Stimulated activated effector memory CD8-positive, alpha-beta T cell treated with anti-CD3 and anti-CD28 coated beads, Interleukin-12 subunit alpha, Interleukin-12 subunit beta, amount 100 ng/mL, for 72 hours (primary cell): ENCODE results near the gene KMT5B.

Experiments
- ATAC-seq: fragments of 150-1000 bp; cut with Tn5 transposase; 2 replicates; pipeline ENCODE4 v1.10.0; 2021
- DNase-seq, 2 donors: peaks; one replicate each; pipeline ENCODE4 v3.0.0; 2021 to 2022; ENCODE audit warnings: low spot score in 2 of 2
- H3K27ac Mint-ChIP-seq: one replicate; pipeline ENCODE4 v1.8.0; 2022; ENCODE audit warnings: mild to moderate bottlenecking, mixed read lengths
- H3K36me3 Mint-ChIP-seq: one replicate; pipeline ENCODE4 v1.8.0; 2022; ENCODE audit warnings: mild to moderate bottlenecking, mixed read lengths
- H3K4me1 Mint-ChIP-seq: one replicate; pipeline ENCODE4 v1.8.0; 2022; ENCODE audit warnings: mixed read lengths
- H3K4me3 Mint-ChIP-seq: one replicate; pipeline ENCODE4 v1.8.0; 2022; ENCODE audit warnings: mild to moderate bottlenecking, mixed read lengths
- H3K9me3 Mint-ChIP-seq: one replicate; pipeline ENCODE4 v1.8.0; 2022; ENCODE audit warnings: mixed read lengths

Gene KMT5B

DNA sequence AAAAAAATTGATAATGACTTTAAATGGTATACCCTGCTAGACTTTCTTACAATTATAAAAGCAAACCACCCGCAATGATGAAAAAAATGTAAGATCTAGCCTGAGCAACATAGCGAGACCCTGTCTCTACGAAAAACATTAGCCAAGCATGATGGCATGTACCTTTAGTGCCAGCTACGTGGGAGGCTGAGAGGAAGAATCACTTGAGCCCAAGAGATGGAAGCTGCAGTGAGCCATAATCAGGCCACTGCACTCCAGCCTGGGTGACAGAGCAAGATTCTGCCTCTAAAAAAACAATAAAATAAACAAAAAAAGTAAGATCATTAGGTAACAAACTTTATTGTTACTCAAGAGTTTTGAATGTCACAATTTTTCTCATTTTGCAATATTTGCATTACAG is 39.2 kb downstream of the KMT5B start:
- H3K4me1 Mint-ChIP-seq, result no peaks in the 10 kb centered on the region
- no peaks in the 10 kb centered on the region for H3K9me3 Mint-ChIP-seq
- H3K27ac Mint-ChIP-seq, result no peak overlapping the region
- DNase-seq, result no peak
- no peak overlapping the region for H3K4me3 Mint-ChIP-seq
- no peak for ATAC-seq
- peaks cover 88% of the 10 kb centered on the region for H3K36me3 Mint-ChIP-seq

DNA sequence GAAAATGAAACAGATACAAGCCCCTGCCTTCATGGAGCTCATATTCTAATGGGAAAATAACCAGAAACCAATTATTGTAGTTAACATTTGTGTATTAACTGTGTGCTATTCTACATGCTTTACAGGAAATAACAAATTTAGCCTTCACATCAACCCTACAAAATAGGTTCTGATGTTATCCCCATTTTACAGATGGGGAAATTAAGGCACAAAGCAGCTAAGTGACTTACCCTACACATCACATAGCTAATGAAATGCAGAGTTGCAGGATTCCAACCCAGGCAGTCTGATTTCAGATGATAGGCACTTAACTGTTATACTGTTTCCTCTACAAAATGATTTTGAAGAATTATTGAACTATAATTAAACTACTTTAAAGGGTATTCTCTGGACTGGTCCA is 43.7 kb downstream of the KMT5B start:
- DNase-seq (no peak), ATAC-seq (no peak)
- H3K4me3 Mint-ChIP-seq, result no peak overlapping the region
- H3K4me1 Mint-ChIP-seq, result no peaks in the 10 kb centered on the region
- no peaks in the 10 kb centered on the region for H3K9me3 Mint-ChIP-seq
- H3K36me3 Mint-ChIP-seq, result peaks cover 96% of the 10 kb centered on the region
- no peak overlapping the region for H3K27ac Mint-ChIP-seq

DNA sequence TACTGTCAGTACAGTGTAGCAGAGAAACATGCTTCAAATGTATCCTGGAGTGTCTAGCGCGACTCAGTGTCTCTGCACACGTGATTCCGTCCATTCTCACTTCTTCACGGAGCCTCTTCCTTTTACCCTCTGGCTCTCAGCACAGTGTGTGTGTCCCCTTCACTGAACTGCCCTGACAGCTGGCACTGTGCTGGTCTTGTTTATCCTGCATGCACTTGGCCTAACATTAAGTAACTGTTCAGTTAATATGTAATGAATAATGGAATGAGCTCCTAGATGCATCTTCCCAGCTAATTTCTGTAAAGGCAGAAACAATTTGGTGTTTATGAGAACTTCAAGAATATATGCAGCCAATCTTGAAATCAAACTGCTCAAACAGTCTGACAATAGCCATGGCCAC is 44.4 kb downstream of the KMT5B start:
- H3K9me3 Mint-ChIP-seq, result no peaks in the 10 kb centered on the region
- DNase-seq (no peak), ATAC-seq (no peak)
- no peaks in the 10 kb centered on the region for H3K4me1 Mint-ChIP-seq
- H3K27ac Mint-ChIP-seq, result peak overlapping the region; percentile 12
- no peak overlapping the region for H3K4me3 Mint-ChIP-seq
- H3K36me3 Mint-ChIP-seq, result peaks cover 90% of the 10 kb centered on the region

DNA sequence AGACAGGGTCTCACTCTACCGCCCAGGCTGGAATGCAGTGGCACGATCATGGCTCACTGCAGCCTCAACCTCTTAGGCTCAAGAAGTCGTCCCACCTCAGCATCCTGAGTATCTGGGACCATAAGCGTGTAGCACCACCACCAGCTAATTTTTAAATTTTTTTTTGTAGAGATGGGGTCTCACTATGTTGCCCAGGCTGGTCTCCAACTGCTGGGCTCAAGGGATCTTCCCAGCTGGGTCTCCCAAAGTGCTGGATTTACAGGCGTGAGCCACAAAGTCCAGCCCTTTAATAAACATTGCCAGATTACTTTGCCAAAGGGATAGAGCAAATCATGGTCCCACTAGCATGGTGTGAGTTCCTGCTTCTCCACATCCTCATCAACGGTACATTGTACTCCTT is 45.6 kb downstream of the KMT5B start:
- H3K36me3 Mint-ChIP-seq, result peaks cover 79% of the 10 kb centered on the region

DNA sequence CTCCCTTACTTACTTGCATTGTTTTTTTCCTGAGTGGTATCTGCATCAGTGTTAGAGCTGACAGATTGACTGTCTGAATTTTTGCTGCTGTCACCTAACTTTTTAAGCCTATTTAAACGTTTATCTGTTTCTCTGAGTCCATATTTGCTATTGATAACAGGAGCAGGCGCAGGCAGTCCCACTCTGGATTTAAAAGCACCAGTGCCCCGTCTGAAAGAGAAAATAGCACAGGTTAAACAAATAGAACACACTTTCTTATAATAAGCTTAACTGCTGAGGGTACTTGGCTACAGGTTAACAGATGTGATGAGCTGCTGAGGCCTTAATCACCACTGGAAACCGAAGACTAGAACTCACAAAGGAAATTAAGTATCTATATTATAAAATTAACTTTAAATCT is 46.1 kb downstream of the KMT5B start:
- no peak overlapping the region for H3K4me3 Mint-ChIP-seq
- no peak overlapping the region for H3K27ac Mint-ChIP-seq
- peaks cover 76% of the 10 kb centered on the region for H3K36me3 Mint-ChIP-seq
- H3K9me3 Mint-ChIP-seq, result no peaks in the 10 kb centered on the region
- ATAC-seq (no peak), DNase-seq (no peak)
- H3K4me1 Mint-ChIP-seq, result peaks cover 2% of the 10 kb centered on the region

More for the DNA sequence above, 45.6 kb downstream of the KMT5B start:
- H3K27ac Mint-ChIP-seq, result no peak overlapping the region
- no peaks in the 10 kb centered on the region for H3K9me3 Mint-ChIP-seq
- H3K4me3 Mint-ChIP-seq, result no peak overlapping the region
- no peak for ATAC-seq
- no peaks in the 10 kb centered on the region for H3K4me1 Mint-ChIP-seq
- no peak for DNase-seq

DNA sequence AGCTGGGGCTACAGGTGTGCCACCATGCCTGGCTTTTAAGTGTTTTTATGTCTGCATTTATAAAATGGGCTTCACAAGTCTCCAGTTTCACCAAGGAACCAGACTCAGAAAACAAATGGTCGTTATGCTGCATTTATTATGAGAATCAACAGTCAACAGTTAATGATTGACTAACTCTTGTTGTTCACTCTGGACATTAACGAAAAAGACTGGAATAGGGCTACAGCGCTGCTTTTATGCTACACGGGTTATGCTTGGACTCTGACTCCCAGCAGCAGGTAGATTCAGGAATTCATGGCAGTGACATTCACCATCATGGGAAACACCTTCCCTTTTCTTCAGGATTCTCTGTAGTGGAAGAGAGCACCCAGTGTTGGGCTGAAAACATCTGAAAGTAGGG is 47.5 kb downstream of the KMT5B start:
- Mint-ChIP-seq H3K4me1 (peaks cover 8% of the 10 kb centered on the region), H3K9me3 (no peaks in the 10 kb centered on the region), H3K36me3 (peaks cover 68% of the 10 kb centered on the region), H3K4me3 (no peak overlapping the region), H3K27ac (no peak overlapping the region)
- DNase-seq (no peak), ATAC-seq (no peak)

DNA sequence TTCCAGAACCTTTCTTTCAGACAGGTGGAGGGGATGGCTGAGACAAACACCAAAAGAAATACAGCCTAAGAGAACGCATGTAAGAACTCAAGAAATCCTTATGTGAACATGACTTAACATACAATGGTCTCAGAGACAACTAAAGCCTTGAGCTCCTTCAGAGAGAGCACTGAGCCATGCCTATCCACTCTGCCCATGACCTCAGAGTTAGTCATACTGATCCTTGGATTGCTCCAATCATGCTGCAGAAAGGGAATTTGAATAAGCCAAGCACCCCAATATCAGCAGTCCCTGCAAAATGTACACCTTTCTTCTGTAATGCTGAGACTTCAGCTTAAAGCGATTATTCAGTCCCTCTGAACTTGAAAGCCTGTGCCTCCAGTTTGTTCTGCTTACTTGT is 48.7 kb downstream of the KMT5B start:
- no peaks in the 10 kb centered on the region for H3K9me3 Mint-ChIP-seq
- ATAC-seq, result no peak
- no peak for DNase-seq
- peaks cover 62% of the 10 kb centered on the region for H3K36me3 Mint-ChIP-seq
- peaks cover 8% of the 10 kb centered on the region for H3K4me1 Mint-ChIP-seq
- no peak overlapping the region for H3K4me3 Mint-ChIP-seq
- peak overlapping the region; percentile 20 for H3K27ac Mint-ChIP-seq

DNA sequence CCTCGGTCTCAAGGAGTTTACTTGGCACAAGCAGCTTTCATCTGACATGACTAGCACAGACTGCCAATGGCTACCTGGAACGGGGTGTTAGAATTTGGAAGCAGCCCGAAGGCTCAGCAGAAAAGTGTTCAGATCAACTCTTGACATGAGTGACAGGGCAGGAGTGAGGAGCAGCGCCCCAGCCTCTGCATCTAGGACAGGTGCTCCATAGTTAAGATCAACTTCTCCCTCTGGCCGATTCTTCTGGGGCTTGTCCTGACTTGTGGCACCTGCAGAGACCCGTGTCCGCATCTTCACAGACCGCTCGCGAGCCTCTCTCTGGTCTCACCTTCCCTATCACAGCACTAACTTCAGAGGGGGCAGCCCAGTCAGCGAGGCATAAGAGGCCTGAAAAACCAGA is 49.4 kb downstream of the KMT5B start:
- H3K27ac Mint-ChIP-seq, result peak overlapping the region; percentile 20
- peaks cover 8% of the 10 kb centered on the region for H3K4me1 Mint-ChIP-seq
- H3K4me3 Mint-ChIP-seq, result no peak overlapping the region
- peaks cover 61% of the 10 kb centered on the region for H3K36me3 Mint-ChIP-seq
- DNase-seq, result no peak
- H3K9me3 Mint-ChIP-seq, result no peaks in the 10 kb centered on the region
- no peak for ATAC-seq

DNA sequence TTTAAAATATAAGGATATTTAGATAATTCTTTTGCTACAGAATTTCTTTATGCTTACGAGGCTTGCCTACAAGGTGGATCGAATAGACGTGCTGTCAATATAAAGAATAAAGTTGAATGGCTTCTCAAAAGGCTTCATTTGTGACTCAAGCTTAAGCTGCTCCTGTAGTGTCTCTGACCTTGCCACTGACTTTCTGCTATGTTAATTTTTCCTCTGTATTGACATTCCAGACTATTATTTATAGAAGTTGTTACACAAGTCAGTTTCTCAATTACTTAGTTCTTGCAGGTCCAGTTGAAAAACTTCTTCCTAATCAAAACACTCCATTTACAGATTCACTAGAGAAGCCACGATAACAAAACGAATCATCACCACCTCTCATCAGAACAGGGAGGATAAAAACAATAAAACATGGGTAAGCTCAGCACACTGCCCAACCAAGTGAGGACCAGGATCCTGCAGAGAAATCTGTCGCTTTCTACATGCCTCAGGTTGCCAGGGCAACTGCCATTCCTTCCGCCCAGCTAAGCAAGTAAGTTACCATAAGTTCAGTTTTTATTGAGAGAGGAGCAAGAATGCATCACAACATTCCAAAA is 52.9 kb downstream of the KMT5B start:
- H3K27ac Mint-ChIP-seq, result peak overlapping the region; percentile 57

DNA sequence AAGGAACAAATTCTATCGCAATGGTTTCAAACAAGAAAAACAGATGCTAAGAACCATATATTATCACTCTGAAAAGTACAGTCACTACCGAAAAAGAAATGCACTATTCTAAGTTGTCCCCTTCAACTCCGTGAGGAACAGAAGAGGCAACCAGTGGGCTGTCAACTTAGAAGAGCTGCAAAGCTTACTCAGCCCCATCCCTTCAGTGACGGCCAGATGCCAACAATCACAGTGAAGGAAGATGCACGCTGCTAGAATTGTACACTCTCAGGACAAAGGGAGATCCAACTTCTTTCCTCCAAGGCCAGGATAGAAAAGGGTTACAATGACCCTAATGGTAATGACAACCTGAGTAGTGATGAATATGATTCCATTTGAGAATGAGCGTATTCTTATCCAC is 53.4 kb downstream of the KMT5B start:
- Mint-ChIP-seq H3K36me3 (peaks cover 46% of the 10 kb centered on the region), H3K4me3 (no peak overlapping the region), H3K27ac (no peak overlapping the region), H3K4me1 (peaks cover 8% of the 10 kb centered on the region), H3K9me3 (no peaks in the 10 kb centered on the region)
- no peak for DNase-seq
- ATAC-seq, result no peak

More for the DNA sequence above, 52.9 kb downstream of the KMT5B start:
- ATAC-seq (no peak), DNase-seq (no peak)
- H3K4me3 Mint-ChIP-seq, result no peak overlapping the region
- H3K4me1 Mint-ChIP-seq, result peaks cover 8% of the 10 kb centered on the region
- H3K36me3 Mint-ChIP-seq, result peaks cover 48% of the 10 kb centered on the region
- H3K9me3 Mint-ChIP-seq, result no peaks in the 10 kb centered on the region

DNA sequence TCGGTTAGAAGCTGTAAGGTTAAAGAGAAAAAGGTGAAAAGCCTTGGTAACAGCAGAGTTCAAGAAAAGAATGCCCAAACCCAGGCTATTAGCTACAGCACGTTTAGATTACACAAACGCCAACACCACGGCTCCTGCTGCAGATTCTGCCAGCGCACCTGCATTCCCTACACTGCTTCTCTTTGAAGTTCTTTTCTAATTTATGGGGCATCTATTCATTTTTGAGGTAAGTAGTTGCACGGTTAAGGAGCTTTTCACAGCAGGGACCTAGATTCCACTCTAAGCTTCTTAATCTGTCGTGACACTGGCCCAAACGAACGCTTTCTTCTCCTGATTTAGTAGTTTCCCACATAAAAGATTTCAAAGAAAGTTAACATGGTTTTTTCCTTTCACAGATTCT is 53.9 kb downstream of the KMT5B start:
- ATAC-seq, result no peak
- H3K36me3 Mint-ChIP-seq, result peaks cover 43% of the 10 kb centered on the region

DNA sequence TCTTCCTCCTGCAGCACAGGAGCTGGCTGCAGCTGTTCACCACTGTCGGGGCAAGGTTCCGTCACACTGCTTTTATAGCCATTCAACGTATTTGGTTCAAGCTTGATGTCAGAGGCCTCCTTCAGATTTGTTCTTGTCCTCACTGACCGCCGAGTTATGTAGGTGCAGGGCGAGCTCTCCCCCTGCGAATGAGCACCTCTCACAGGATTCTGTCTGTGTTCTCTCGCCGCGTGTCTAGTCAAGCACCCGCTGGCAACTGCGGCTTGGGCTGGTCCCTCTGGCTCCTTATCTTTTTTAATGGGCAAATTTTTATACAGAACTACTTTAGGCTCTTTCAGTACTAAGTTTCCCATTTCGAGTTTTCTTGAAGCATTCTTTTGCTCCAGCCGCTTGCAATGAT is 54.5 kb downstream of the KMT5B start:
- H3K9me3 Mint-ChIP-seq, result no peaks in the 10 kb centered on the region

More for the DNA sequence above, 53.9 kb downstream of the KMT5B start:
- no peak for DNase-seq
- Mint-ChIP-seq H3K9me3 (no peaks in the 10 kb centered on the region), H3K27ac (no peak overlapping the region), H3K4me1 (peaks cover 8% of the 10 kb centered on the region), H3K4me3 (no peak overlapping the region)

DNA sequence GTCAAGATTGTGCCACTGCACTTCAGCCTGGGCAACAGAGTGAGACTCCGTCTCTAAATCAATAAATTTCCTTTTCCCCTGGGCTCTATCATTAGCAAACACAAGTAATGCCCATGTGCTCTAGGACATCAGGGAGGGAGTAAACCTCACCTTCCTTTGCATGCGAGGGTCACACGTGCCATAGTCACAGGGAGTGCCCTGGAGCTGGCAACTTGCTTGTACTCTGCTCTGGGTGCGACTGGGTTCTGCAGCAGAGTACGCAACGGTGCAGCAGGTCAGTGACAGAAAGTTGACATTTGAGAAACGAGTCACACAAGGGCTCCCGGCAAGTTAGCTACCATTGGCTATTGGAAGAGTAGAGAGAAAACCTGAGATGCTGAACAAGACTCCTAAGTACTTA is 59.4 kb downstream of the KMT5B start:
- peaks cover 8% of the 10 kb centered on the region for H3K4me1 Mint-ChIP-seq
- H3K27ac Mint-ChIP-seq, result no peak overlapping the region
- no peak overlapping the region for H3K4me3 Mint-ChIP-seq
- peaks cover 23% of the 10 kb centered on the region for H3K36me3 Mint-ChIP-seq
- H3K9me3 Mint-ChIP-seq, result no peaks in the 10 kb centered on the region
- DNase-seq (no peak), ATAC-seq (no peak)

More for the DNA sequence above, 54.5 kb downstream of the KMT5B start:
- Mint-ChIP-seq H3K4me3 (no peak overlapping the region), H3K27ac (no peak overlapping the region), H3K4me1 (peaks cover 8% of the 10 kb centered on the region), H3K36me3 (peaks cover 43% of the 10 kb centered on the region)
- no peak for DNase-seq
- ATAC-seq, result no peak

DNA sequence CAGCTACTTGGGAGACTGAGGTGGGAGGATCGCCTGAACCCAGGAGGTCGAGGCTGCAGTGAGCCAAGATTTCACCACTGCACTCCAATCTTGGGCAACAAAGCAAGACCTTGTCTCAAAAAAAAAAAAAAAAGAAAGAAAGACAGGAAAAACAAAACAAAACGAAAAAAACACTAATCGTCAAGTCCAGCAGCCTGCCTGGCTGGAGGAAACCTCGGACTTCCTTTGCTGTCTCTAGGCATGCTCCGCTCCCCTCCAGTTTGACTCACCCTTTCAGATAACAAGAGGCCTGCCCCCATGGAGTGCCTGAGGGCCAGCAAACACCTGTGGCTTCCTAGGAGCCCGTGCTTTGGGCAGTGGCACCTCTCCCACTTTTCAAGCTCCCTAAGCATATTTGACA is 63.1 kb downstream of the KMT5B start:
- DNase-seq (no peak), ATAC-seq (no peak)
- Mint-ChIP-seq H3K4me3 (no peak overlapping the region), H3K36me3 (peaks cover 2% of the 10 kb centered on the region), H3K9me3 (no peaks in the 10 kb centered on the region), H3K4me1 (peaks cover 8% of the 10 kb centered on the region), H3K27ac (no peak overlapping the region)

DNA sequence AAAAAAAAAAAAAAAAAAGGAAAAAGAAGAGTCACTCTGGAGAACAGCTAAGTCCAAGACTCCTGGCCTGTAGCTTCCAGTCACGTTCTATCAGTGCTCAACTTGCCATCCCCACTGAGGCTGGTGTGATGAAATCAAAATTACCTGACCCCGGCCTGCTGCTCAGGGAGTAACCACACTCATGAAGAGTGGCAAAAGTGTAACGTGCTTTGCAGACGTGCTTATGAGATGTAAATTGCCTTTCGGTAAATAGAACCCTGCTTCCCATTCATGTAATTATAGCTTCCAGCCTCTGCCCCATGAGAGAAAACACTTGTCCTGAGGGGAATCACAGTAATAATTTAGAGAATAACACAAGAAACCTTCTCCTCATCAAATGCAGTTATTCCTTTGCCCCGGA is 63.7 kb downstream of the KMT5B start:
- Mint-ChIP-seq H3K9me3 (no peaks in the 10 kb centered on the region), H3K4me1 (peaks cover 8% of the 10 kb centered on the region), H3K36me3 (no peaks in the 10 kb centered on the region), H3K27ac (no peak overlapping the region), H3K4me3 (no peak overlapping the region)
- ATAC-seq (no peak), DNase-seq (no peak)

DNA sequence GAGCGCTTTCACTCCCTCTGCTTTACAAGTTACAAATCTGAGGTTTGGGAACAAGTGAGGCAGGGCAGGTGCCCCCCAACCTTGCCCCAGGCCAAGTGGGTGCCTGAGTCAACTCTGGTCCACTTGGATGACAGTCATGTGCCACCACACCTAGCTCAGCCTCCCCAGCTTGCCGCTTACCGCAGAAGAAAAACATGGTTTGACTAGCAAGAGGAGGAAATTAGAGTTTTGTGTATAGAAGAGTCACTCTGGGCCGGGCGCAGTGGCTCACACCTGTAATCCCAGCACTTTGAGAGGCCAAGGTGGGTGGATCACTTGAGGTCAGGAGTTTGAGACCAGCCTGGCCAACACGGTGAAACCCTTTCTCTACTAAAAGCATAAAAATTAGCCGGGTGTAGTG is 64.2 kb downstream of the KMT5B start:
- DNase-seq, result no peak
- Mint-ChIP-seq H3K4me1 (peaks cover 8% of the 10 kb centered on the region), H3K36me3 (no peaks in the 10 kb centered on the region), H3K4me3 (no peak overlapping the region), H3K9me3 (no peaks in the 10 kb centered on the region), H3K27ac (no peak overlapping the region)
- no peak for ATAC-seq
